Fibroblast of lung (primary cell): Measurements from ENCODE around the gene RFTN2. TPM values are rescaled to one million over a fixed set of nuclear protein-coding genes. Genes with fewer than 3 reads are reported as not detected.
"Not testable (repeated sequence)": the region's sequence is repeated elsewhere in the genome, so short reads cannot be mapped to it uniquely, and the experiment has no call there.

ENCODE experiments used
- DNase-seq, 2 donors: peaks; one replicate each; pipeline versions ENCODE4 v3.0.0 to v3.0.0-alpha.2; 2010; ENCODE audit warnings: low read depth in 2 of 2
- H2AFZ ChIP-seq: 2 replicates; pipeline ENCODE4 v1.5.1; 2012; ENCODE audit warnings: low read length, control low read depth, inconsistent platforms
- H3K27ac ChIP-seq: 2 replicates; pipeline ENCODE4 v1.5.1; 2011; ENCODE audit warnings: low read length, control low read depth; ENCODE audit not compliant: insufficient read depth
- H3K27me3 ChIP-seq: 2 replicates; pipeline ENCODE4 v1.5.1; 2011; ENCODE audit warnings: mild to moderate bottlenecking, low read length; ENCODE audit not compliant: control insufficient read depth, insufficient read depth
- H3K36me3 ChIP-seq: 2 replicates; pipeline ENCODE4 v1.5.1; 2011; ENCODE audit warnings: low read length; ENCODE audit not compliant: control insufficient read depth, insufficient read depth
- H3K4me1 ChIP-seq: 2 replicates; pipeline ENCODE4 v1.5.1; 2011; ENCODE audit warnings: low read length; ENCODE audit not compliant: control insufficient read depth, insufficient read depth; ENCODE audit errors: extremely low read depth
- H3K4me2 ChIP-seq: 2 replicates; pipeline ENCODE4 v1.5.1; 2011; ENCODE audit warnings: low read length, control low read depth; ENCODE audit not compliant: insufficient read depth; ENCODE audit errors: extremely low read depth
- H3K4me3 ChIP-seq, 4 experiments: fragments of 200-600 bp in 1 of 4; sonication (generic) in 1 of 4; replicated peaks in 1 of 4; 2 replicates each; pipeline ENCODE4 v1.5.1; 2011 to 2016; ENCODE audit warnings: low read length in 4 of 4, low read depth in 3 of 4, mild to moderate bottlenecking in 3 of 4, control low read depth in 2 of 4, inconsistent platforms in 1 of 4, mixed read lengths in 1 of 4; ENCODE audit not compliant: insufficient read depth in 1 of 4; ENCODE audit errors: control extremely low read depth in 1 of 4
- H3K79me2 ChIP-seq: 2 replicates; pipeline ENCODE4 v1.5.1; 2012; ENCODE audit warnings: mild to moderate bottlenecking, low read length, inconsistent platforms; ENCODE audit not compliant: control insufficient read depth, insufficient read depth
- H3K9ac ChIP-seq: 2 replicates; pipeline ENCODE4 v1.5.1; 2011; ENCODE audit warnings: mild to moderate bottlenecking, low read length, control low read depth; ENCODE audit not compliant: insufficient read depth
- H3K9me3 ChIP-seq: 2 replicates; pipeline ENCODE4 v1.5.1; 2012; ENCODE audit warnings: low read depth, low read length; ENCODE audit not compliant: control insufficient read depth, insufficient read depth
- H4K20me1 ChIP-seq: 2 replicates; pipeline ENCODE4 v1.5.1; 2011; ENCODE audit warnings: low read length; ENCODE audit not compliant: control insufficient read depth, insufficient read depth; ENCODE audit errors: extremely low read depth
- CTCF ChIP-seq, 2 donors: IDR thresholded peaks in 1 of 2; conservative IDR thresholded peaks in 1 of 2; 1 replicate in 1 of 2; 2 replicates in 1 of 2; pipeline ENCODE4 v1.5.1; 2011 to 2012; ENCODE audit warnings: low read length in 2 of 2, control low read depth in 1 of 2, inconsistent platforms in 1 of 2, low read depth in 1 of 2, mild to moderate bottlenecking in 1 of 2
- EZH2 ChIP-seq: IDR thresholded peaks from 2 replicates; pipeline ENCODE4 v1.5.1; 2012; ENCODE audit warnings: low read length, control low read depth, mild to moderate bottlenecking; ENCODE audit errors: missing control alignments
- polyA plus RNA-seq, 2 donors: library from polyadenylated mRNA; depleted of rRNA in 1 of 2; stranded (reverse) in 1 of 2; unstranded in 1 of 2; fragments of >200 nt; gene quantifications; 2 replicates each; pipeline ENCODE4 v1.2.1, GENCODE V29; 2011 to 2012; ENCODE audit warnings: missing spikeins in 1 of 2
- total RNA-seq: library from RNA; depleted of rRNA; stranded (reverse); fragments of >200 nt; gene quantifications from 2 replicates; pipeline ENCODE4 v1.2.1, GENCODE V29; 2014

RFTN2 gene
- total and polyA plus RNA-seq, 2 donors (not counting 1 experiment from before 2014, with no cell fraction given) = 0.95 to 10.2 TPM

- no peaks in the 10 kb centered on the region for H3K36me3 ChIP-seq
- H3K79me2 ChIP-seq = peaks cover 22% of the 10 kb centered on the region
- H3K4me1 ChIP-seq = peaks cover 5% of the 10 kb centered on the region
- H3K4me2 ChIP-seq = no peak overlapping the region
- H3K27me3 ChIP-seq = no peaks in the 10 kb centered on the region
- H2AFZ ChIP-seq = no peak overlapping the region
- H3K27ac ChIP-seq = no peak overlapping the region
- H3K9ac ChIP-seq = no peak overlapping the region
- TF ChIP-seq CTCF (conservative IDR thresholded peaks at IDR 0.05 in 1 of 2, IDR thresholded peaks at IDR 0.05 in 1 of 2; ENCODE audit: low read depth in 1 of 2, low read length in 2 of 2) (no peak), EZH2 (no peak)
- no peak for DNase-seq
- H3K4me3 ChIP-seq = no peak overlapping the region
- H3K9me3 ChIP-seq = no peaks in the 10 kb centered on the region
- no peaks in the 10 kb centered on the region for H4K20me1 ChIP-seq
Observed at GRCh38 chr2:197711578-197711977, 36.2 kb upstream of the RFTN2 start.

- no peak overlapping the region for H2AFZ ChIP-seq
- H3K9me3 ChIP-seq = no peaks in the 10 kb centered on the region
- no peak overlapping the region for H3K27ac ChIP-seq
- TF ChIP-seq EZH2 = no peak
- no peak for TF ChIP-seq CTCF (conservative IDR thresholded peaks at IDR 0.05 in 1 of 2, IDR thresholded peaks at IDR 0.05 in 1 of 2; ENCODE audit: low read depth in 1 of 2, low read length in 2 of 2)
- H3K4me3 ChIP-seq = no peak overlapping the region
- H3K9ac ChIP-seq = no peak overlapping the region
- H3K4me1 ChIP-seq = peaks cover 6% of the 10 kb centered on the region
- no peaks in the 10 kb centered on the region for H3K27me3 ChIP-seq
- H3K36me3 ChIP-seq = no peaks in the 10 kb centered on the region
- DNase-seq = no peak
- peaks cover 33% of the 10 kb centered on the region for H3K79me2 ChIP-seq
- H3K4me2 ChIP-seq = no peak overlapping the region
- H4K20me1 ChIP-seq = no peaks in the 10 kb centered on the region
Observed at GRCh38 chr2:197710424-197711042, 35.1 kb upstream of the RFTN2 start.

- H4K20me1 ChIP-seq, H3K27me3 ChIP-seq, H3K4me1 ChIP-seq, H3K27ac ChIP-seq, H3K9me3 ChIP-seq, H3K4me2 ChIP-seq, H3K36me3 ChIP-seq, H2AFZ ChIP-seq, H3K9ac ChIP-seq, H3K4me3 ChIP-seq, DNase-seq: not testable (repeated sequence)
- peaks cover 35% of the 10 kb centered on the region for H3K79me2 ChIP-seq
Observed at GRCh38 chr2:197709140-197709539, 33.8 kb upstream of the RFTN2 start.
